H1 (cell line): ENCODE results near the gene C1QL3. TPM values are rescaled to one million over a fixed set of nuclear protein-coding genes. Genes with fewer than 3 reads are reported as not detected.

Experiments
- CTCF ChIA-PET: fragments of 300-600 bp; sonication (Branson Sonifier 250); formaldehyde crosslinking; loops from one replicate; lab custom pipeline; 2021; ENCODE audit not compliant: partially characterized antibody; lab: Charles Lee
- POLR2A ChIA-PET: fragments of 300-600 bp; sonication (Branson Sonifier 250); formaldehyde crosslinking; loops from one replicate; lab custom pipeline; 2021; ENCODE audit warnings: inconsistent platforms; ENCODE audit not compliant: partially characterized antibody; lab: Charles Lee
- DNase-seq, 2 experiments: peaks; one replicate each; pipeline versions ENCODE4 v3.0.0 to v3.0.0-alpha.2; 2010 to 2022; ENCODE audit warnings: low spot score in 2 of 2, low read depth in 1 of 2, mixed read lengths in 1 of 2
- FAIRE-seq: peaks from 2 replicates; lab custom pipeline; 2011; peaks lifted over from hg19 to GRCh38; lab: Jason Lieb, UNC
- H2AFZ ChIP-seq: 2 replicates; pipeline ENCODE4 v1.8.1; 2012; ENCODE audit warnings: low read length, inconsistent platforms
- H2AK5ac ChIP-seq: 2 replicates; pipeline ENCODE4 v1.6.1; 2013; ENCODE audit warnings: low read depth, low read length
- H2BK120ac ChIP-seq: replicated peaks from 2 replicates; pipeline ENCODE3; 2013; ENCODE audit warnings: low read depth, low read length, inconsistent platforms
- H2BK12ac ChIP-seq: 2 replicates; pipeline ENCODE4 v1.6.1; 2013; ENCODE audit warnings: low read depth, low read length
- H2BK15ac ChIP-seq: 2 replicates; pipeline ENCODE4 v1.6.1; 2013; ENCODE audit warnings: low read length
- H2BK20ac ChIP-seq: 2 replicates; pipeline ENCODE4 v1.6.1; 2013; ENCODE audit warnings: low read length
- H2BK5ac ChIP-seq: 2 replicates; pipeline ENCODE4 v1.6.1; 2013; ENCODE audit warnings: low read depth, low read length
- H3K14ac ChIP-seq: 2 replicates; pipeline ENCODE4 v1.6.1; 2013; ENCODE audit warnings: inconsistent platforms; ENCODE audit not compliant: insufficient read length
- H3K18ac ChIP-seq: 2 replicates; pipeline ENCODE4 v1.6.1; 2013; ENCODE audit warnings: low read length; ENCODE audit errors: extremely low read depth
- H3K23ac ChIP-seq: 2 replicates; pipeline ENCODE4 v1.6.1; 2013; ENCODE audit warnings: inconsistent platforms; ENCODE audit not compliant: insufficient read length
- H3K23me2 ChIP-seq: 2 replicates; pipeline ENCODE4 v1.6.1; 2013; ENCODE audit warnings: low read depth, low read length
- H3K27ac ChIP-seq: 2 replicates; pipeline ENCODE4 v1.6.1; 2011; ENCODE audit warnings: low read depth, low read length, inconsistent platforms
- H3K27me3 ChIP-seq, 4 experiments: replicated peaks in 1 of 4; 1 replicate in 1 of 4; 2 replicates in 3 of 4; pipeline versions ENCODE4 v1.6.1 to v1.8.1; 2011 to 2013; ENCODE audit warnings: low read length in 3 of 4, mild to moderate bottlenecking in 3 of 4, inconsistent platforms in 2 of 4, mixed read lengths in 2 of 4, moderate library complexity in 1 of 4; ENCODE audit not compliant: control insufficient read depth in 3 of 4, insufficient read depth in 3 of 4; ENCODE audit errors: extremely low read depth in 1 of 4
- H3K36me3 ChIP-seq, 4 experiments: 2 replicates each; pipeline versions ENCODE4 v1.6.1 to v1.8.1; 2011 to 2013; ENCODE audit warnings: mild to moderate bottlenecking in 4 of 4, low read length in 3 of 4, moderate library complexity in 2 of 4, control low read depth in 1 of 4, inconsistent platforms in 1 of 4; ENCODE audit not compliant: insufficient read depth in 4 of 4, control insufficient read depth in 2 of 4
- H3K4ac ChIP-seq: replicated peaks from 2 replicates; pipeline ENCODE3; 2013; ENCODE audit warnings: low read length, low read depth, mixed read lengths, inconsistent platforms; ENCODE audit not compliant: insufficient read length
- H3K4me1 ChIP-seq, 4 experiments: replicated peaks in 1 of 4; 1 replicate in 1 of 4; 2 replicates in 3 of 4; pipeline versions ENCODE4 v1.6.1 to v1.8.1; 2011 to 2013; ENCODE audit warnings: low read length in 3 of 4, inconsistent platforms in 2 of 4, mixed read lengths in 1 of 4; ENCODE audit not compliant: insufficient read depth in 4 of 4, control insufficient read depth in 3 of 4
- H3K4me2 ChIP-seq, 2 experiments: 2 replicates each; pipeline versions ENCODE4 v1.6.1 to v1.8.1; 2011 to 2013; ENCODE audit warnings: low read depth in 2 of 2, low read length in 2 of 2, control low read depth in 1 of 2, inconsistent platforms in 1 of 2, mild to moderate bottlenecking in 1 of 2; ENCODE audit not compliant: insufficient read depth in 1 of 2
- H3K4me3 ChIP-seq, 4 experiments: fragments of 200-600, 300-600 bp in 1 of 4; sonication (generic), shearing (Covaris generic), sonication (Bioruptor Twin) in 1 of 4; 2 replicates each; pipeline versions ENCODE4 v1.5.1 to v1.8.1; 2011 to 2016; ENCODE audit warnings: low read length in 4 of 4, low read depth in 3 of 4, control low read depth in 2 of 4, inconsistent platforms in 2 of 4, mild to moderate bottlenecking in 2 of 4, mixed read lengths in 1 of 4, moderate library complexity in 1 of 4; ENCODE audit not compliant: insufficient read depth in 2 of 4; ENCODE audit errors: extremely low read depth in 1 of 4
- H3K56ac ChIP-seq: replicated peaks from 2 replicates; pipeline ENCODE3; 2013; ENCODE audit warnings: low read depth, mild to moderate bottlenecking, mixed read lengths, low read length, inconsistent platforms; ENCODE audit not compliant: insufficient read length
- H3K79me1 ChIP-seq: 2 replicates; pipeline ENCODE4 v1.6.1; 2013; ENCODE audit warnings: low read depth, low read length, control low read depth
- H3K79me2 ChIP-seq, 2 experiments: 2 replicates each; pipeline versions ENCODE4 v1.6.1 to v1.8.1; 2012 to 2013; ENCODE audit warnings: low read length in 2 of 2, mild to moderate bottlenecking in 2 of 2, inconsistent platforms in 1 of 2; ENCODE audit not compliant: insufficient read depth in 2 of 2, control insufficient read depth in 1 of 2
- H3K9ac ChIP-seq, 4 experiments: replicated peaks in 1 of 4; 1 replicate in 1 of 4; 2 replicates in 3 of 4; pipeline versions ENCODE4 v1.6.1 to v1.8.1; 2011 to 2013; ENCODE audit warnings: low read depth in 3 of 4, low read length in 3 of 4, control low read depth in 2 of 4, mild to moderate bottlenecking in 2 of 4, moderate library complexity in 2 of 4, inconsistent platforms in 1 of 4; ENCODE audit errors: extremely low read depth in 1 of 4
- H3K9me3 ChIP-seq, 2 experiments: 2 replicates each; pipeline versions ENCODE4 v1.6.1 to v1.8.1; 2012 to 2013; ENCODE audit warnings: mild to moderate bottlenecking in 2 of 2, moderate library complexity in 2 of 2, control low read depth in 1 of 2, inconsistent platforms in 1 of 2, low read depth in 1 of 2, low read length in 1 of 2, mixed read lengths in 1 of 2; ENCODE audit not compliant: insufficient read depth in 2 of 2
- H4K20me1 ChIP-seq, 2 experiments: replicated peaks in 1 of 2; 2 replicates each; pipeline versions ENCODE3 to v1.8.1; 2011 to 2013; ENCODE audit warnings: inconsistent platforms in 2 of 2, low read length in 2 of 2, mild to moderate bottlenecking in 1 of 2; ENCODE audit not compliant: insufficient read depth in 2 of 2, control insufficient read depth in 1 of 2
- H4K5ac ChIP-seq: 2 replicates; pipeline ENCODE4 v1.6.1; 2013; ENCODE audit warnings: low read length, low read depth, mixed read lengths, inconsistent platforms; ENCODE audit not compliant: insufficient read length
- H4K8ac ChIP-seq: 2 replicates; pipeline ENCODE4 v1.8.0; 2013; ENCODE audit warnings: mild to moderate bottlenecking, moderate library complexity, low read length, inconsistent platforms; ENCODE audit not compliant: insufficient read depth; ENCODE audit errors: extremely low read depth
- H4K91ac ChIP-seq: replicated peaks from 2 replicates; pipeline ENCODE3; 2013; ENCODE audit warnings: low read length, mixed read lengths, inconsistent platforms; ENCODE audit not compliant: insufficient read length
- BACH1 ChIP-seq: IDR thresholded peaks from 2 replicates; pipeline ENCODE4 v1.6.1; 2012; ENCODE audit warnings: low read length, improper control_type of control experiment
- HDAC2 ChIP-seq, 2 experiments: fragments of 300-600 bp in 1 of 2; sonication (generic) in 1 of 2; IDR thresholded peaks; 2 replicates each; pipeline ENCODE4 v1.6.1; 2011 to 2012; ENCODE audit warnings: low read depth in 2 of 2, low read length in 2 of 2, mild to moderate bottlenecking in 2 of 2, moderate library complexity in 2 of 2, borderline replicate concordance in 1 of 2, inconsistent platforms in 1 of 2
- HDAC6 ChIP-seq: IDR thresholded peaks from one replicate; pipeline ENCODE4 v1.7.1; 2012; ENCODE audit warnings: low read depth, mild to moderate bottlenecking, inconsistent platforms, low read length, moderate library complexity
- NANOG ChIP-seq: IDR thresholded peaks from 2 replicates; pipeline ENCODE4 v1.6.1; 2011; ENCODE audit warnings: low read length, low read depth, mild to moderate bottlenecking, inconsistent platforms; ENCODE audit not compliant: insufficient read depth, poor library complexity, severe bottlenecking
- RAD21 ChIP-seq, 2 experiments: IDR thresholded peaks in 1 of 2; conservative IDR thresholded peaks in 1 of 2; 2 replicates each; pipeline ENCODE4 v1.6.1; 2011; ENCODE audit warnings: low read depth in 2 of 2, low read length in 2 of 2, improper control_type of control experiment in 1 of 2, inconsistent platforms in 1 of 2, mild to moderate bottlenecking in 1 of 2, moderate library complexity in 1 of 2
- RFX5 ChIP-seq: IDR thresholded peaks from 2 replicates; pipeline ENCODE4 v1.6.1; 2011; ENCODE audit warnings: low read depth, low read length, improper control_type of control experiment, borderline replicate concordance
- SAP30 ChIP-seq: fragments of 300-600 bp; sonication (generic); IDR thresholded peaks from 2 replicates; pipeline ENCODE4 v1.7.1; 2012; ENCODE audit warnings: low read length, moderate library complexity, mild to moderate bottlenecking, inconsistent platforms; ENCODE audit not compliant: insufficient read depth, insufficient replicate concordance
- SIRT6 ChIP-seq: IDR thresholded peaks from one replicate; pipeline ENCODE4 v1.7.1; 2012; ENCODE audit warnings: low read length, inconsistent platforms
- SP2 ChIP-seq: IDR thresholded peaks from 2 replicates; pipeline ENCODE4 v1.6.1; 2012; ENCODE audit warnings: mild to moderate bottlenecking, low read length, inconsistent platforms
- SP4 ChIP-seq: IDR thresholded peaks from 2 replicates; pipeline ENCODE4 v1.6.1; 2012; ENCODE audit warnings: low read length, inconsistent platforms
- TAF7 ChIP-seq: optimal IDR thresholded peaks from 2 replicates; pipeline ENCODE3; 2011; ENCODE audit warnings: low read depth, mild to moderate bottlenecking, inconsistent platforms, low read length, moderate library complexity, borderline replicate concordance
- TCF12 ChIP-seq: IDR thresholded peaks from 2 replicates; pipeline ENCODE4 v1.6.1; 2011; ENCODE audit warnings: low read depth, mild to moderate bottlenecking, low read length
- YY1 ChIP-seq: IDR thresholded peaks from 2 replicates; pipeline ENCODE4 v1.6.1; 2011; ENCODE audit warnings: low read depth, mild to moderate bottlenecking, low read length
- WGBS, 2 experiments: shearing (Covaris generic) in 1 of 2; methylation state at CpG; one replicate each; pipeline versions ENCODE4 v1.1.6 to v1.1.7; 2013 to 2015; ENCODE audit warnings: low lambda C conversion rate in 2 of 2, mixed read lengths in 2 of 2, inconsistent platforms in 1 of 2, low coverage in 1 of 2, missing lambda C conversion rate in 1 of 2; ENCODE audit not compliant: insufficient replicate concordance in 2 of 2, insufficient coverage in 1 of 2, insufficient read length in 1 of 2; ENCODE audit errors: extremely low coverage in 1 of 2, missing lambda C conversion rate in 1 of 2; 5-methylcytosine and 5-hydroxymethylcytosine counted together
- polyA plus RNA-seq, 7 experiments: library from polyadenylated mRNA; depleted of rRNA in 3 of 7; stranded (reverse) in 5 of 7; unstranded in 2 of 7; fragments of >200 nt in 5 of 7; fragments of 200-250 nt in 2 of 7; gene quantifications; 1 replicate in 5 of 7; 2 replicates in 1 of 7; 4 replicates in 1 of 7; pipeline versions ENCODE4 v1.2.1 to v1.2.3, GENCODE V29; 2011 to 2013; ENCODE audit warnings: missing spikeins in 2 of 7, mixed read lengths in 2 of 7
- total RNA-seq: library from RNA; stranded (reverse); fragmentation: NEBNext Ultra II Directional; extraction: Animal tissue kit (Norgen Biotek cat#: 25700); gene quantifications from 2 replicates; pipeline ENCODE4 v1.2.1, GENCODE V29; 2021

The C1QL3 gene
- total and polyA plus RNA-seq, 2 of the 8 experiments (the other 6 are each of a cell fraction or from before 2014, with no cell fraction given), result 1.0 to 1.8 TPM

GRCh38 chr10:16547973-16548372, 26.3 kb upstream of the C1QL3 start:
- WGBS, 2 experiments, result 85% methylated on average over 4 of the region's 4 CpGs; no CpG with 5 or more reads in 1 of the 2 experiments
- Histone ChIP-seq H2BK12ac (no peak overlapping the region), H2AK5ac (no peak overlapping the region), H3K9me3 (no peaks in the 10 kb centered on the region), H3K9ac (no peak overlapping the region), H2AFZ (no peak overlapping the region), H2BK15ac (no peak overlapping the region), H3K36me3 (no peaks in the 10 kb centered on the region), H3K4ac (no peak overlapping the region), H4K20me1 (no peaks in the 10 kb centered on the region), H3K56ac (no peak overlapping the region), H3K27ac (no peak overlapping the region), H3K14ac (no peak overlapping the region), H4K91ac (no peak overlapping the region), H3K4me1 (no peaks in the 10 kb centered on the region), H4K5ac (no peak overlapping the region), H3K4me2 (no peak overlapping the region), H2BK5ac (no peak overlapping the region), H3K23ac (no peak overlapping the region), H2BK120ac (no peak overlapping the region), H3K27me3 (no peaks in the 10 kb centered on the region), H3K18ac (no peak overlapping the region), H3K4me3 (no peak overlapping the region), H2BK20ac (no peak overlapping the region), H3K79me1 (no peaks in the 10 kb centered on the region), H3K79me2 (no peaks in the 10 kb centered on the region), H4K8ac (no peak overlapping the region), H3K23me2 (no peaks in the 10 kb centered on the region)
- no peak for TF ChIP-seq YY1
- no peak for TF ChIP-seq HDAC6
- TF ChIP-seq SP4, result no peak
- no peak for TF ChIP-seq SP2
- TF ChIP-seq SAP30, result no peak
- no peak for TF ChIP-seq TCF12
- TF ChIP-seq RAD21 (IDR thresholded peaks at IDR 0.05 in 1 of 2, conservative IDR thresholded peaks at IDR 0.05 in 1 of 2; ENCODE audit: low read depth in 2 of 2, low read length in 2 of 2), result no peak
- TF ChIP-seq TAF7, result no peak
- TF ChIP-seq NANOG, result no peak
- TF ChIP-seq RFX5, result no peak
- TF ChIP-seq HDAC2 (IDR thresholded peaks at IDR 0.05; ENCODE audit: borderline replicate concordance in 1 of 2, low read depth in 2 of 2, low read length in 2 of 2), result no peak
- no peak for TF ChIP-seq SIRT6
- TF ChIP-seq BACH1, result no peak
- CTCF ChIA-PET, result interaction anchor here (2.8 kb wide), 1 partner anchor 9 kb away, joined by 11 read pairs; no protein-coding TSS in a partner anchor
- DNase-seq, result no peak
- FAIRE-seq, result no peak
- POLR2A ChIA-PET, result no interaction called here
